HEK293 (cell line): ENCODE results near the gene JPH2.
A peak's percentile ranks its signal among the peaks of the same experiment; 100 is the strongest.

Experiments
- GLI4 ChIP-seq: fragments of 450-650 bp; formaldehyde crosslinking; IDR thresholded peaks from 2 replicates; pipeline ENCODE4 v1.5.1; 2016; ENCODE audit warnings: missing biosample characterization, missing genetic modification characterization
- MYNN ChIP-seq: fragments of 450-650 bp; formaldehyde crosslinking; IDR thresholded peaks from 2 replicates; pipeline ENCODE4 v1.5.1; 2016; ENCODE audit warnings: missing biosample characterization, missing genetic modification characterization, borderline replicate concordance
- MZF1 ChIP-seq: fragments of 450-650 bp; formaldehyde crosslinking; IDR thresholded peaks from 2 replicates; pipeline ENCODE4 v1.5.1; 2017; ENCODE audit warnings: missing biosample characterization, missing genetic modification characterization, borderline replicate concordance
- ZBTB1 ChIP-seq: fragments of 450-650 bp; formaldehyde crosslinking; IDR thresholded peaks from 2 replicates; pipeline ENCODE4 v1.5.1; 2016; ENCODE audit warnings: missing biosample characterization, missing genetic modification characterization
- ZBTB7A ChIP-seq: fragments of 450-650 bp; formaldehyde crosslinking; IDR thresholded peaks from 2 replicates; pipeline ENCODE4 v1.5.1; 2016; ENCODE audit warnings: low read depth, missing biosample characterization, missing genetic modification characterization
- ZFHX2 ChIP-seq: fragments of 450-650 bp; formaldehyde crosslinking; conservative IDR thresholded peaks from 2 replicates; pipeline ENCODE4 v1.5.1; 2016; ENCODE audit warnings: missing biosample characterization, missing genetic modification characterization
- ZNF146 ChIP-seq: fragments of 450-650 bp; formaldehyde crosslinking; IDR thresholded peaks from 2 replicates; pipeline ENCODE4 v1.5.1; 2016; ENCODE audit warnings: missing biosample characterization, missing genetic modification characterization
- ZNF157 ChIP-seq: fragments of 450-650 bp; formaldehyde crosslinking; IDR thresholded peaks from 2 replicates; pipeline ENCODE4 v1.5.1; 2016; ENCODE audit warnings: missing biosample characterization, missing genetic modification characterization
- ZNF16 ChIP-seq: fragments of 450-650 bp; formaldehyde crosslinking; IDR thresholded peaks from 2 replicates; pipeline ENCODE4 v1.5.1; 2016; ENCODE audit warnings: low read depth, missing biosample characterization, missing genetic modification characterization
- ZNF184 ChIP-seq: fragments of 450-650 bp; IDR thresholded peaks from 2 replicates; pipeline ENCODE4 v1.5.1; 2018; ENCODE audit warnings: missing biosample characterization, mild to moderate bottlenecking, missing genetic modification characterization
- ZNF202 ChIP-seq: fragments of 450-650 bp; formaldehyde crosslinking; IDR thresholded peaks from 2 replicates; pipeline ENCODE4 v1.5.1; 2016; ENCODE audit warnings: missing biosample characterization, missing genetic modification characterization, borderline replicate concordance
- ZNF341 ChIP-seq: fragments of 450-650 bp; formaldehyde crosslinking; IDR thresholded peaks from 2 replicates; pipeline ENCODE4; 2016; ENCODE audit warnings: low read depth, missing biosample characterization, missing genetic modification characterization
- ZNF366 ChIP-seq: fragments of 450-650 bp; formaldehyde crosslinking; conservative IDR thresholded peaks from 2 replicates; pipeline ENCODE4 v1.5.1; 2016; ENCODE audit warnings: missing biosample characterization, missing genetic modification characterization
- ZNF394 ChIP-seq: fragments of 450-650 bp; formaldehyde crosslinking; IDR thresholded peaks from 2 replicates; pipeline ENCODE4 v1.5.1; 2016; ENCODE audit warnings: missing biosample characterization, missing genetic modification characterization, mild to moderate bottlenecking, moderate library complexity, borderline replicate concordance
- ZNF433 ChIP-seq: fragments of 450-650 bp; formaldehyde crosslinking; IDR thresholded peaks from 2 replicates; pipeline ENCODE4 v1.5.1; 2016; ENCODE audit warnings: missing biosample characterization, missing genetic modification characterization, low read depth
- ZNF529 ChIP-seq: fragments of 450-650 bp; formaldehyde crosslinking; IDR thresholded peaks from 2 replicates; pipeline ENCODE4 v1.5.1; 2017; ENCODE audit warnings: missing genetic modification characterization, missing biosample characterization; ENCODE audit not compliant: insufficient replicate concordance
- ZNF571 ChIP-seq: fragments of 450-650 bp; formaldehyde crosslinking; IDR thresholded peaks from 2 replicates; pipeline ENCODE4 v1.5.0; 2017; ENCODE audit warnings: missing biosample characterization, missing genetic modification characterization
- ZNF664 ChIP-seq: fragments of 450-650 bp; formaldehyde crosslinking; IDR thresholded peaks from 2 replicates; pipeline ENCODE4 v1.5.1; 2016; ENCODE audit warnings: missing biosample characterization, missing genetic modification characterization
- ZNF701 ChIP-seq: fragments of 450-650 bp; formaldehyde crosslinking; IDR thresholded peaks from 2 replicates; pipeline ENCODE4 v1.5.1; 2016; ENCODE audit warnings: missing biosample characterization, missing genetic modification characterization
- ZNF776 ChIP-seq: fragments of 450-650 bp; formaldehyde crosslinking; IDR thresholded peaks from 2 replicates; pipeline ENCODE4 v1.5.0; 2017; ENCODE audit warnings: missing biosample characterization, missing genetic modification characterization, borderline replicate concordance
- ZNF777 ChIP-seq: fragments of 450-650 bp; formaldehyde crosslinking; IDR thresholded peaks from 2 replicates; pipeline ENCODE4 v1.5.1; 2017; ENCODE audit warnings: missing biosample characterization, missing genetic modification characterization, borderline replicate concordance
- ZNF792 ChIP-seq: fragments of 450-650 bp; formaldehyde crosslinking; IDR thresholded peaks from 2 replicates; pipeline ENCODE4 v1.5.1; 2016; ENCODE audit warnings: missing biosample characterization, missing genetic modification characterization
- TF ChIP-seq, protein P1 (sequence below): fragments of 450-650 bp; formaldehyde crosslinking; optimal IDR thresholded peaks from 2 replicates; pipeline ENCODE3; 2016; ENCODE audit warnings: missing biosample characterization, mild to moderate bottlenecking, missing genetic modification characterization
- TF ChIP-seq, protein P2 (sequence below): fragments of 450-650 bp; formaldehyde crosslinking; IDR thresholded peaks from 2 replicates; pipeline ENCODE4 v1.5.1; 2016; ENCODE audit warnings: missing biosample characterization, missing genetic modification characterization
- TF ChIP-seq, protein P3 (sequence below): sonication (generic); formaldehyde crosslinking; IDR thresholded peaks from 2 replicates; pipeline ENCODE4 v1.8.1; 2022; ENCODE audit warnings: mild to moderate bottlenecking, moderate library complexity, missing genetic modification reagents
- TF ChIP-seq, protein P4 (sequence below): fragments of 450-650 bp; formaldehyde crosslinking; IDR thresholded peaks from 2 replicates; pipeline ENCODE4 v1.5.1; 2016; ENCODE audit warnings: missing biosample characterization, missing genetic modification characterization
- TF ChIP-seq, protein P5 (sequence below): fragments of 450-650 bp; formaldehyde crosslinking; IDR thresholded peaks from 2 replicates; pipeline ENCODE4 v1.5.1; 2017; ENCODE audit warnings: missing biosample characterization, missing genetic modification characterization
- TF ChIP-seq, protein P6 (sequence below): fragments of 450-650 bp; formaldehyde crosslinking; IDR thresholded peaks from 2 replicates; pipeline ENCODE4 v1.5.1; 2016; ENCODE audit warnings: missing biosample characterization, missing genetic modification characterization

The JPH2 gene

DNA sequence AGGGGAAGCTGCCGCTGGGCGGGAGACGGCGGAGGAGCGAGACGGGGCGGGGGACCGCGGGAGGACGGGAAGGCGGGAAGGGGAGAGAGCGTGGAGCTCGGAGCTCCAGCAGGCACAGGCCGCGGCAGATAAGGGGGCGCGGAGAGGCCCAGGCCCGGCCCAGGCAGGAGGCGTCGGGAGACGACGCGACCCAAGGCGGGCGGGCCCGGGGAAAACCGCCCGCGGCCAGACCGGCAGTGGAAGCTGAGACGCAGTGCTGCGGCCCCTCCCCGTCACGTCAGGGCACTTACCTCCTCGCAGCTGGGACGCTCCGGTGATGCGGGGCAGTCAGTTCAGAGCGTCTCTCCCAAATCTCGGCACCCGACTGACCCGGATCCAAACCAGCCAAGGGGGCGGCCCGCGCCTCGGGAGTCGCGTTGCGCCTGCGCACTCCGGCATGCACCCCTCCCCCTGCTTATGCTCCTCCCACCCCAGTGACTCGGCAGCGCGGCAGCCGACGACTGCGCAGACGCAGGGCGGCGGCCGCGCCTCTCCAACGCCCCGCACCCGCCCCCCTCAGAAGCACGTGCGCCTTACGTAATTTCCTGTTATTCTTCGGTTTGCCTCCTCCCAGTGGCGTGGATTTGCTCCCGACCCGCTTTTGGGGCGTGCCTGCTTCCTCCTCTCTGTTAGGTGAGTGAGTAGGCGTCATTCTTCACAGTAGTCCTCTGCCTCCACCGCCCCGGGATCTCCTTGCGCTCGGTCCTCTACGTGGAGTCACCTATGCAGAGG lies 23.6 kb upstream of the JPH2 start, which contains the start of gene OSER1 (continued):
- TF ChIP-seq ZFHX2 (tag by site-specific recombination) (peak; percentile 91), ZNF433 (no peak), ZNF792 (tag by site-specific recombination) (no peak), ZNF571 (tag by site-specific recombination) (no peak), MYNN (tag by site-specific recombination) (no peak), ZNF777 (tag by site-specific recombination) (no peak; the same call in 1 of the 2 replicates), ZNF16 (no peak), ZNF157 (tag by site-specific recombination) (no peak), ZBTB1 (tag by site-specific recombination) (no peak), ZNF341 (peak; percentile 54; the same call in 1 of the 2 replicates), ZNF366 (tag by site-specific recombination) (no peak), ZNF394 (tag by site-specific recombination) (no peak; the same call in 1 of the 2 replicates), GLI4 (tag by site-specific recombination) (no peak), MZF1 (no peak; the same call in 1 of the 2 replicates), ZNF529 (tag by site-specific recombination) (no peak), ZNF184 (0 out of 2 replicates have a peak, but pooled peaks have one; percentile 39), ZBTB7A (tag by site-specific recombination) (peak; percentile 58; the same call in 1 of the 2 replicates), ZNF664 (tag by site-specific recombination) (no peak), ZNF146 (tag by site-specific recombination) (no peak), ZNF776 (tag by site-specific recombination) (no peak), ZNF202 (tag by site-specific recombination) (no peak), ZNF701 (tag by site-specific recombination) (no peak)
- TF ChIP-seq, protein P1, sequence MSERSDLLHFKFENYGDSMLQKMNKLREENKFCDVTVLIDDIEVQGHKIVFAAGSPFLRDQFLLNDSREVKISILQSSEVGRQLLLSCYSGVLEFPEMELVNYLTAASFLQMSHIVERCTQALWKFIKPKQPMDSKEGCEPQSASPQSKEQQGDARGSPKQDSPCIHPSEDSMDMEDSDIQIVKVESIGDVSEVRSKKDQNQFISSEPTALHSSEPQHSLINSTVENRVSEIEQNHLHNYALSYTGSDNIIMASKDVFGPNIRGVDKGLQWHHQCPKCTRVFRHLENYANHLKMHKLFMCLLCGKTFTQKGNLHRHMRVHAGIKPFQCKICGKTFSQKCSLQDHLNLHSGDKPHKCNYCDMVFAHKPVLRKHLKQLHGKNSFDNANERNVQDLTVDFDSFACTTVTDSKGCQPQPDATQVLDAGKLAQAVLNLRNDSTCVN, result peak; percentile 82
- TF ChIP-seq, protein P2, sequence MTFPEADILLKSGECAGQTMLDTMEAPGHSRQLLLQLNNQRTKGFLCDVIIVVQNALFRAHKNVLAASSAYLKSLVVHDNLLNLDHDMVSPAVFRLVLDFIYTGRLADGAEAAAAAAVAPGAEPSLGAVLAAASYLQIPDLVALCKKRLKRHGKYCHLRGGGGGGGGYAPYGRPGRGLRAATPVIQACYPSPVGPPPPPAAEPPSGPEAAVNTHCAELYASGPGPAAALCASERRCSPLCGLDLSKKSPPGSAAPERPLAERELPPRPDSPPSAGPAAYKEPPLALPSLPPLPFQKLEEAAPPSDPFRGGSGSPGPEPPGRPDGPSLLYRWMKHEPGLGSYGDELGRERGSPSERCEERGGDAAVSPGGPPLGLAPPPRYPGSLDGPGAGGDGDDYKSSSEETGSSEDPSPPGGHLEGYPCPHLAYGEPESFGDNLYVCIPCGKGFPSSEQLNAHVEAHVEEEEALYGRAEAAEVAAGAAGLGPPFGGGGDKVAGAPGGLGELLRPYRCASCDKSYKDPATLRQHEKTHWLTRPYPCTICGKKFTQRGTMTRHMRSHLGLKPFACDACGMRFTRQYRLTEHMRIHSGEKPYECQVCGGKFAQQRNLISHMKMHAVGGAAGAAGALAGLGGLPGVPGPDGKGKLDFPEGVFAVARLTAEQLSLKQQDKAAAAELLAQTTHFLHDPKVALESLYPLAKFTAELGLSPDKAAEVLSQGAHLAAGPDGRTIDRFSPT (tag by site-specific recombination), result no peak
- TF ChIP-seq, protein P3, sequence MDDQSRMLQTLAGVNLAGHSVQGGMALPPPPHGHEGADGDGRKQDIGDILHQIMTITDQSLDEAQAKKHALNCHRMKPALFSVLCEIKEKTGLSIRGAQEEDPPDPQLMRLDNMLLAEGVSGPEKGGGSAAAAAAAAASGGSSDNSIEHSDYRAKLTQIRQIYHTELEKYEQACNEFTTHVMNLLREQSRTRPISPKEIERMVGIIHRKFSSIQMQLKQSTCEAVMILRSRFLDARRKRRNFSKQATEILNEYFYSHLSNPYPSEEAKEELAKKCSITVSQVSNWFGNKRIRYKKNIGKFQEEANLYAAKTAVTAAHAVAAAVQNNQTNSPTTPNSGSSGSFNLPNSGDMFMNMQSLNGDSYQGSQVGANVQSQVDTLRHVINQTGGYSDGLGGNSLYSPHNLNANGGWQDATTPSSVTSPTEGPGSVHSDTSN (CRISPR knock-in tag), result no peak
- TF ChIP-seq, protein P4, sequence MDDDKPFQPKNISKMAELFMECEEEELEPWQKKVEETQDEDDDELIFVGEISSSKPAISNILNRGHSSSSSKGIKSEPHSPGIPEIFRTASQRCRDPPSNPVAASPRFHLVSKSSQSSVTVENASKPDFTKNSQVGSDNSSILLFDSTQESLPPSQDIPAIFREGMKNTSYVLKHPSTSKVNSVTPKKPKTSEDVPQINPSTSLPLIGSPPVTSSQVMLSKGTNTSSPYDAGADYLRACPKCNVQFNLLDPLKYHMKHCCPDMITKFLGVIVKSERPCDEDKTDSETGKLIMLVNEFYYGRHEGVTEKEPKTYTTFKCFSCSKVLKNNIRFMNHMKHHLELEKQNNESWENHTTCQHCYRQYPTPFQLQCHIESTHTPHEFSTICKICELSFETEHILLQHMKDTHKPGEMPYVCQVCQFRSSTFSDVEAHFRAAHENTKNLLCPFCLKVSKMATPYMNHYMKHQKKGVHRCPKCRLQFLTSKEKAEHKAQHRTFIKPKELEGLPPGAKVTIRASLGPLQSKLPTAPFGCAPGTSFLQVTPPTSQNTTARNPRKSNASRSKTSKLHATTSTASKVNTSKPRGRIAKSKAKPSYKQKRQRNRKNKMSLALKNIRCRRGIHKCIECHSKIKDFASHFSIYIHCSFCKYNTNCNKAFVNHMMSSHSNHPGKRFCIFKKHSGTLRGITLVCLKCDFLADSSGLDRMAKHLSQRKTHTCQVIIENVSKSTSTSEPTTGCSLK, result no peak
- TF ChIP-seq, protein P5, sequence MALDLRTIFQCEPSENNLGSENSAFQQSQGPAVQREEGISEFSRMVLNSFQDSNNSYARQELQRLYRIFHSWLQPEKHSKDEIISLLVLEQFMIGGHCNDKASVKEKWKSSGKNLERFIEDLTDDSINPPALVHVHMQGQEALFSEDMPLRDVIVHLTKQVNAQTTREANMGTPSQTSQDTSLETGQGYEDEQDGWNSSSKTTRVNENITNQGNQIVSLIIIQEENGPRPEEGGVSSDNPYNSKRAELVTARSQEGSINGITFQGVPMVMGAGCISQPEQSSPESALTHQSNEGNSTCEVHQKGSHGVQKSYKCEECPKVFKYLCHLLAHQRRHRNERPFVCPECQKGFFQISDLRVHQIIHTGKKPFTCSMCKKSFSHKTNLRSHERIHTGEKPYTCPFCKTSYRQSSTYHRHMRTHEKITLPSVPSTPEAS (tag by site-specific recombination), result peak; percentile 10; the same call in 1 of the 2 replicates
- TF ChIP-seq, protein P6, sequence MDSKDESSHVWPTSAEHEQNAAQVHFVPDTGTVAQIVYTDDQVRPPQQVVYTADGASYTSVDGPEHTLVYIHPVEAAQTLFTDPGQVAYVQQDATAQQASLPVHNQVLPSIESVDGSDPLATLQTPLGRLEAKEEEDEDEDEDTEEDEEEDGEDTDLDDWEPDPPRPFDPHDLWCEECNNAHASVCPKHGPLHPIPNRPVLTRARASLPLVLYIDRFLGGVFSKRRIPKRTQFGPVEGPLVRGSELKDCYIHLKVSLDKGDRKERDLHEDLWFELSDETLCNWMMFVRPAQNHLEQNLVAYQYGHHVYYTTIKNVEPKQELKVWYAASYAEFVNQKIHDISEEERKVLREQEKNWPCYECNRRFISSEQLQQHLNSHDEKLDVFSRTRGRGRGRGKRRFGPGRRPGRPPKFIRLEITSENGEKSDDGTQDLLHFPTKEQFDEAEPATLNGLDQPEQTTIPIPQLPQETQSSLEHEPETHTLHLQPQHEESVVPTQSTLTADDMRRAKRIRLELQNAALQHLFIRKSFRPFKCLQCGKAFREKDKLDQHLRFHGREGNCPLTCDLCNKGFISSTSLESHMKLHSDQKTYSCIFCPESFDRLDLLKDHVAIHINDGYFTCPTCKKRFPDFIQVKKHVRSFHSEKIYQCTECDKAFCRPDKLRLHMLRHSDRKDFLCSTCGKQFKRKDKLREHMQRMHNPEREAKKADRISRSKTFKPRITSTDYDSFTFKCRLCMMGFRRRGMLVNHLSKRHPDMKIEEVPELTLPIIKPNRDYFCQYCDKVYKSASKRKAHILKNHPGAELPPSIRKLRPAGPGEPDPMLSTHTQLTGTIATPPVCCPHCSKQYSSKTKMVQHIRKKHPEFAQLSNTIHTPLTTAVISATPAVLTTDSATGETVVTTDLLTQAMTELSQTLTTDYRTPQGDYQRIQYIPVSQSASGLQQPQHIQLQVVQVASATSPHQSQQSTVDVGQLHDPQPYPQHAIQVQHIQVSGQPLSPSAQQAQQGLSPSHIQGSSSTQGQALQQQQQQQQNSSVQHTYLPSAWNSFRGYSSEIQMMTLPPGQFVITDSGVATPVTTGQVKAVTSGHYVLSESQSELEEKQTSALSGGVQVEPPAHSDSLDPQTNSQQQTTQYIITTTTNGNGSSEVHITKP, result peak; percentile 59
